Kidney (tissue), 14 donors: ENCODE results near the gene EFNB1. TPM values are rescaled to one million over a fixed set of nuclear protein-coding genes. Genes with fewer than 3 reads are reported as not detected.

Source experiments
- DNase-seq, 5 donors: peaks; one replicate each; pipeline ENCODE4 v3.0.0-alpha.2; 2013 to 2020
- FAIRE-seq: peaks from 2 replicates; lab custom pipeline; 2012; peaks lifted over from hg19 to GRCh38; lab: Jason Lieb, UNC
- H3K27ac ChIP-seq, 2 donors: one replicate each; pipeline ENCODE4 v1.7.0; 2013; ENCODE audit warnings: low read depth in 2 of 2, low read length in 2 of 2, inconsistent platforms in 1 of 2
- H3K27me3 ChIP-seq: one replicate; pipeline ENCODE4 v1.7.1; 2013; ENCODE audit warnings: low read length, inconsistent platforms; ENCODE audit not compliant: control insufficient read depth, insufficient read depth
- H3K36me3 ChIP-seq, 3 donors: one replicate each; pipeline versions ENCODE4 v1.7.0 to v1.7.1; 2013; ENCODE audit warnings: low read length in 3 of 3, control low read depth in 1 of 3, inconsistent platforms in 1 of 3; ENCODE audit not compliant: insufficient read depth in 3 of 3, control insufficient read depth in 2 of 3
- H3K4me1 ChIP-seq, 3 donors: one replicate each; pipeline versions ENCODE4 v1.7.0 to v1.7.1; 2013; ENCODE audit warnings: low read length in 3 of 3, inconsistent platforms in 1 of 3, low read depth in 1 of 3; ENCODE audit not compliant: control insufficient read depth in 2 of 3, insufficient read depth in 2 of 3
- H3K4me3 ChIP-seq, 3 donors: one replicate each; pipeline versions ENCODE4 v1.7.0 to v1.8.1; 2013; ENCODE audit warnings: low read length in 3 of 3, control low read depth in 1 of 3, inconsistent platforms in 1 of 3
- H3K9ac ChIP-seq, 3 donors: one replicate each; pipeline versions ENCODE4 v1.7.0 to v1.7.1; 2013; ENCODE audit warnings: low read length in 3 of 3, control low read depth in 1 of 3, inconsistent platforms in 1 of 3
- H3K9me3 ChIP-seq, 3 donors: one replicate each; pipeline versions ENCODE4 v1.7.0 to v1.7.1; 2013; ENCODE audit warnings: low read length in 3 of 3, control low read depth in 1 of 3, inconsistent platforms in 1 of 3; ENCODE audit not compliant: control insufficient read depth in 2 of 3, insufficient read depth in 1 of 3
- intact Hi-C: fragments of 100-400 bp; cut with DNase I; formaldehyde crosslinking; loops from one replicate; pipeline ENCODE4 v1.11.1; 2022
- polyA plus RNA-seq: library from polyadenylated mRNA; stranded (reverse); fragments of 350-450 nt; fragmentation: Illumina TruSeq; extraction: RNeasy Lipid Tissue Mini Kit (QIAGEN cat#74804); gene quantifications from one replicate; pipeline ENCODE4 v1.2.3, GENCODE V29; 2014; ENCODE audit warnings: low read depth, low replicate concordance; ENCODE audit not compliant: insufficient read depth
- total RNA-seq: library from RNA; stranded (reverse); fragmentation: NEBNext Ultra II Directional; extraction: Animal tissue kit (Norgen Biotek cat#: 25700); gene quantifications from one replicate; pipeline ENCODE4 v1.2.1, GENCODE V29; 2021
- TF ChIP-seq, protein P1 (sequence below): IDR thresholded peaks from 3 replicates; pipeline ENCODE4 v1.5.1; 2012; ENCODE audit warnings: mild to moderate bottlenecking, moderate library complexity, borderline replicate concordance; ENCODE audit not compliant: insufficient read depth; ENCODE audit errors: extremely low read depth
- donor health status: control.
- donor health status: control.
- donor health status: control.
- donor health status: control.
- donor health status: control.
- donor health status: DM: yes; HTN: yes; CAD: no.
- donor health status: Normal renal cell carcinoma (clear cell type).

EFNB1 gene
- total and polyA plus RNA-seq, 2 donors from 2014 or later: 50.6 to 53.0 TPM

DNA sequence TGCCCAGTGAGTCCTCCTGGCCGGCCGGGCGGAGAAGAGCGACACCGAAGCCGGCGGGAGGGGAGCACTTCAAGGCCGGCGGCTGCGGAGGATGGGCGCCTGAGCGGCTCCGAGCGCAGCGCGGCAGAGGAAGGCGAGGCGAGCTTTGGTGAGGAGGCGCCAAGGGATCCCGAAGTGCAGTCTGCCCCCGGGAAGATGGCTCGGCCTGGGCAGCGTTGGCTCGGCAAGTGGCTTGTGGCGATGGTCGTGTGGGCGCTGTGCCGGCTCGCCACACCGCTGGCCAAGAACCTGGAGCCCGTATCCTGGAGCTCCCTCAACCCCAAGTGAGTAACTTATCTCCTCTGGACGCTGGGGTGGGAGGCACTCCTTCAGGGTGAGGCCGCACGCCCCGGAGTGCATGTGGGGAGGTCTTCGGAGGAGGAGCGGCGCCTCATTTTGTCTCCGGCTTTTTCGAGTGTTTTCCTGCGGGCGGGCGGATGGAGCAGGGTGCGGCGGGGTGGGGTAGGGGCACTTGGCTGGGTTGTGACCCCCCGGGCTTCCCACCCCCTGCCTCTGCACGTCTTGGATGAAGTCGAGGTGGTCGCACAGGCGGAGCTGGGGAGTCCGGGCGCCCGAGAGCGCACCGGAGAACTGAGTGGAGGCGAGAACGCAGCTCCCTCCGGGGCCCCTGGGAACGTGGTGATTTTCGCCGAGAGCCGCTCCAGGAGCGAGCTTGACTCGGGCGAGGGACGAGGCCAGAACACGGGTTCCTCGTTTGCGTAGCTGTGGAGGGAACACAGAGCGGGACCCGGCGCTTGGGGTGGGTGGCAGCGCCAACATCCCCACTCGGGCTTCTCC is 979 bp downstream of the EFNB1 start:
- intact Hi-C loops: loop anchor here (10.0 kb wide), 2 partner anchors 385 to 455 kb away; no protein-coding TSS in a partner anchor
- FAIRE-seq: no peak
- Histone ChIP-seq H3K36me3 (no peaks in the 10 kb centered on the region), H3K27ac (peak overlapping the region; percentile 43 to 81), H3K27me3 (no peaks in the 10 kb centered on the region), H3K9ac (peak overlapping the region; percentile 47 to 69 (median 48)), H3K4me1 (peaks cover 0 to 16% (median 0%) of the 10 kb centered on the region in 3 donors), H3K4me3 (peak overlapping the region; percentile 56 to 62 (median 56)), H3K9me3 (no peaks in the 10 kb centered on the region)
- TF ChIP-seq, protein P1, sequence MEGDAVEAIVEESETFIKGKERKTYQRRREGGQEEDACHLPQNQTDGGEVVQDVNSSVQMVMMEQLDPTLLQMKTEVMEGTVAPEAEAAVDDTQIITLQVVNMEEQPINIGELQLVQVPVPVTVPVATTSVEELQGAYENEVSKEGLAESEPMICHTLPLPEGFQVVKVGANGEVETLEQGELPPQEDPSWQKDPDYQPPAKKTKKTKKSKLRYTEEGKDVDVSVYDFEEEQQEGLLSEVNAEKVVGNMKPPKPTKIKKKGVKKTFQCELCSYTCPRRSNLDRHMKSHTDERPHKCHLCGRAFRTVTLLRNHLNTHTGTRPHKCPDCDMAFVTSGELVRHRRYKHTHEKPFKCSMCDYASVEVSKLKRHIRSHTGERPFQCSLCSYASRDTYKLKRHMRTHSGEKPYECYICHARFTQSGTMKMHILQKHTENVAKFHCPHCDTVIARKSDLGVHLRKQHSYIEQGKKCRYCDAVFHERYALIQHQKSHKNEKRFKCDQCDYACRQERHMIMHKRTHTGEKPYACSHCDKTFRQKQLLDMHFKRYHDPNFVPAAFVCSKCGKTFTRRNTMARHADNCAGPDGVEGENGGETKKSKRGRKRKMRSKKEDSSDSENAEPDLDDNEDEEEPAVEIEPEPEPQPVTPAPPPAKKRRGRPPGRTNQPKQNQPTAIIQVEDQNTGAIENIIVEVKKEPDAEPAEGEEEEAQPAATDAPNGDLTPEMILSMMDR: no peak
- DNase-seq: peak in 3 of 5 donors; percentile 16 to 80 (median 41)

DNA sequence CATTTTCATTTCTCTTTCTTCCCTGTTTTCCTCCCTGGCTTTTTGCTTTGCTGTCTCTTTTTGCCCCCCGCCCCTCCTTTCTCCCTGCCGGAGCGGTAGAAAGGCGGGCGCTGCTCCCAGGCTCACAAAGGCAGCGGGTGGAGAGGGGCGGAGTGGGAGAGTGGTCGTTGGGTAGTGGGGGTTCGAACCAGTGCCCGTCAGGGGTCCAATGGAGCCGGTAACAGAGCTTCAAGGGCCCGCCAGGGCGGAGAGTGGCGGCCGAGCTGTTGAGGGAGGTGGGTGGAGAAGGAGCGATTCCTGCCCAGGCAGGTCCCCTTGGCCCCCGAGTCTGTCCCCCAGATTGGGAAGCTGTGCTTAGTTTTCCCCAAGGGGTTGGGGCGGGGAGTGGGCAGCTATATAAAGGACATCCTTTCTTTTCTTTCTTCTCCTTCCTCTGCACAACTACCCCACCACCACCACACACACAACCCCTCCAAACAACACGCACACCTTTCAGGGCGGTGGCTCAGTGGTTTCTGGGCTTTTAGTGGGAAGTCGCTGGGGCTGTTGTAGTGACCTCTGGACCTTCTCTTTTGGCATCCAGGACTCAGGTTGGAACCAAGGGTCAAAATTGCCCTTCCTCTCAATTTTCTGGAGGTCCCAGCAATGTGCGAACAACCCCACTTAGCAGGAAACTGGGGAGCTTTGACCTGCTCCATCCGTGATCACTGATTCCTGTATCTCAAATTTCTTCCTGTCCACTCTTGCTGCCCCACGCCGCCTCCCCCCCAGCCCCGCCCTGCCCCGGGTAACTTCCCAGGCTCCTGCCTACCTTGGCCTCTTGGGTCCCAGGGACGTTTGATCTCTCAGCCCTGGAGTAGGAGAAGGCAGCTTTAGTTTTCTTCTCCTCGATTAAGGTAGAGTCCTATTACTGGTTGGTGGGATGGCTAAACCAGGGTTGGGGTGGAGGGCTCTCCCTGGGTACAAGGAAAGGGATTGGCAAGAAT is 1.9 kb downstream of the EFNB1 start:
- intact Hi-C loops: no loop called here
- FAIRE-seq (no peak), DNase-seq (peak in 2 of 5 donors; percentile 15 to 41)
- peak overlapping the region; percentile 43 to 47 for H3K27ac ChIP-seq
- no peaks in the 10 kb centered on the region for H3K36me3 ChIP-seq
- no peaks in the 10 kb centered on the region for H3K27me3 ChIP-seq
- TF ChIP-seq, protein P1: no peak
- peak overlapping the region; percentile 56 to 80 (median 64) for H3K4me3 ChIP-seq
- H3K9me3 ChIP-seq: no peaks in the 10 kb centered on the region
- peak overlapping the region; percentile 41 to 67 (median 63) for H3K9ac ChIP-seq
- H3K4me1 ChIP-seq: peaks cover 0 to 16% (median 0%) of the 10 kb centered on the region in 3 donors

DNA sequence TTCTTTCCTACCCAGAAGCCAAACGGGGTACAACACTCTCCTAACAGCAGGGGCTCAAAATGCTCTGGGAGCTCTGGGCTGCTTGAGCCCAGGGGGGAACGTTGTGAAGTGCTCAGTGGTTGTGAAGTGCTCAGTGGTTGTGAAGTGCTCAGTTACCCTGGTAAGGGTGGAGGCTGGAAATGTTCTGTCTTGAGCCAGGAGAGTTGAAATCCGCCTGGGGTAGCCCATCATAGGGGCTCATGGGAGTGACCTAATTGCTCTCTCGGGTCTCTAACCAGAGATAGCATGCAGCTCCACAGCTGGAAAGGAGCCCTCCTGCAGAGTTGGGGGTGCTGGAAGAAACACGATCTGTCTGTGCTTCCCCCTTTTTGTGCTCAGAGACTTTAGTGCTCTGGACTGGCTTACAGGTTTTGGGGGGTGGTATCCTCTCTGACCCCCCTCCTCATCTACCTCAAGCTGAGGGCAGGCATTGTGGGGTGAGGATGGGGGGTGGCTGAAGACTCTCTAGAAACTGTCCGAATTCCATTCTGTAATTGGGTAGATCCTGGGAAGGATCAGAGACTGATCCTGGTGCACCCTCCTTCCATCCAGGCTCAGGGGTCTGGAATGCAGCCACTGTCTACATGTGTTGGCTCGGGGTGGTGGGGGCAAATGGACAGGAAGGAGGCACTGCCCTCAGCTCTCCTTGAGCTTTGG is 2.7 kb downstream of the EFNB1 start:
- peaks cover 0 to 16% (median 0%) of the 10 kb centered on the region in 3 donors for H3K4me1 ChIP-seq
- peak overlapping the region in 1 of 2 donors; percentile 16 for H3K27ac ChIP-seq
- FAIRE-seq (no peak), DNase-seq (peak in 1 of 5 donors; percentile 9)
- H3K4me3 ChIP-seq: peak overlapping the region; percentile 56 to 80 (median 64)
- TF ChIP-seq, protein P1: no peak
- H3K27me3 ChIP-seq: no peaks in the 10 kb centered on the region
- H3K9ac ChIP-seq: peak overlapping the region; percentile 17 to 66 (median 61)
- H3K36me3 ChIP-seq: no peaks in the 10 kb centered on the region
- H3K9me3 ChIP-seq: no peaks in the 10 kb centered on the region
- intact Hi-C loops: no loop called here
